ENCODE data around the gene TLE3.
"Not testable (repeated sequence)": the region's sequence is repeated elsewhere in the genome, so short reads cannot be mapped to it uniquely, and the experiment has no call there.

The TLE3 gene

DNA sequence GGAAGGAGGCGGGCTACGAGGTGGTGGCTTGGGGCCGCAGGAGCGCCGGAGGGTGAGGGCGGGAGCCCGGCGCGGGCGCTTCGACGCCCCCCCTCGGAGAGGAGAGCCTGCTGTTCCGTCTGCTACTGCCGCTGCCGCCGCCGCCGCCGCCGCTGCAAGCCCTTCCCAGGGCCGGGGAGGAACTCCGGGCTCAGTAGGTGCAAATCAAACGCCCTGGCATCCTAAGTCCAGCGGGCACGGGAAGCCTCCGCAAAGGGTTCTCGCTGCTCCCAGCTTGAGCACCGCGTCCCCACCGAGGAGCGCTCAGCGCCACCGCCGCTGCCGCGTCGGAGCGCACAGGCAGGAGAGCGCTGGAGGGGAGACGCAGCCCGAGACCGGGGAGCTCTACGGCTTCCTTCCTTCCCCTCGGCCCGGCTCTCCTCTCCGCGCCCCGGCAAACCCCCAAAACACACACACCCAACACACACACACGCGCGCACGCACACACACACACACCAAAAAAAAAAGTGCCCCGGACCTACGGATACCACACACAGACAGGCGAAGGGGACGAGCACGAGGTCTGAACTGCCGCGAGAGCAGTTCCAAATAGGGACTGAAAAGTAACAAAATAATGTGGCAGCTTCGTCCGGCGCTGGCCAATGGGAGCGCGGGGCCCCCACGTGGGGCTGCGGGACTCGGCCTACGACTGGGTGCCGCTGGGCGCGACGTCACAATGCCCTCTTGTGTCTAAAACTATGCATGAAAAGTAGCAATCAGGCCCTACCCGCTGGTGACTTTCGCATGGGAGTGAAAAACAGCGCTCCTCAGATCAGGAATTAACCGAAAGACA lies at the start of gene TLE3:
Gene TLE3 (minus strand): TSS at position 597 of the 832 bp plus-strand sequence. CDS start 1,119 bp downstream, outside the sequence.
- DNase-seq: peak; percentile 98

DNA sequence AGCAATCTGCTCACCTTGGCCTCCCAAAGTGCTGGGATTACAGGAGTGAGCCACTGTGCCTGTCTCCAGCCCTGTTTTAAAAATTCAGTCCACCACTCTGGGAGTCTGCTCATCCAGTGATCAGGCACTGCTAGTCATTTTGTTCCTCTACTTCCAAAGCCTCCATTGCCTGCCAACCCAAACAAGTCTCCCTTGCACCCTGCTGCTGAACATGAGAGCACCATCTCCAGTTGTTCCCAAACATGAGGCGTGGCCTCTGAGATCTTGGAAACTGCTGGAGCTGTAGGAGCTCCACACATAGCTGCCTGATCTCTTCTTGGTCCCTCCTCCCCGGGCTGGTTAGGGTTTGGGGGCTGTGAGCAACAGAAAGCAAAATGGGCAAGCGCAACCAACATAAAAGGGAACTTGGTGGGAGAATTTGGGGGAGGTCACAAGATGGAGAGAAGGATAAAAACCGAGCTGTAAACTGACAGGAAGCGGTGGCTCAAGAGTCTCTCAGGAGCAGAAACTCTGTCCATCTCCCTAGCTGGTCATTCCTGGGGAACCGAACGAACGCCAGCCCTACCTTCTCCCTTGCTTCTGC lies 49.6 kb upstream of the TLE3 start:
- DNase-seq: no peak

DNA sequence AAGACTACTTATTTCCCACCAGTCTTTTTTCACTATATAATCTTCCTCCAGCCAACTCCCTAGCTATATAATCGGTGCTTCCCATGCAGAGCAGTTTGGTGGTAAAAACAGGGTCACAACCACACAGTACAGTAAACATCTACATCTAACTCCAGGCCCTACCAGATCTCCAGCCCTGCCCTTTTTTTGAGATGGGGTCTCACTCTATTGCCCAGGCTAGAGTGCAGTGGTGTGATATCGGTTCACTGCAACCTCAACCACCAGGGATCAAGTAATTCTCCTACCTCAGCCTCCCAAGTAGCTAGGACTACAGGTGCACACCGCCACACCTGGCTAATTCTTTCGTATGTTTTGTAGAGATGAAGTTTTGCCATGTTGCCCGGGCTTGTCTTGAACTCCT lies 49.1 kb upstream of the TLE3 start:
- no peak for DNase-seq

DNA sequence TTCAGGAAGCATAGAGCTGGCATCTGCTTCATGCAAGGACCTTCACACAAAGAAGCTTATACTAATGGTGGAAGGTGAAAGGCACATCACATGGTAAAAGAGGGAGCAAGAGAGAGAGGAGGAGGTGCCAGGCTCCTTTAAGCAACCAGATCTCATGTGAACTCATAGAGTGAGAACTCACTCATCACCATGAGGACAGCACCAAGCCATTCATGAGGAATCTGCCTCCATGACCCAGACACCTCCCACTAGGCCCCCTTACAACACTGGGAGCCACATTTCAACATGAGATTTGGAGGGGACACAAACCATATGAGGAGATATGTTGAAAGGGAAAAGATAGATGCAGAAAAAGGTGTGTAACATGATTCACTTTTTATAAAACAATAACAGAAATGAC lies 48.4 kb upstream of the TLE3 start:
- DNase-seq: no peak

DNA sequence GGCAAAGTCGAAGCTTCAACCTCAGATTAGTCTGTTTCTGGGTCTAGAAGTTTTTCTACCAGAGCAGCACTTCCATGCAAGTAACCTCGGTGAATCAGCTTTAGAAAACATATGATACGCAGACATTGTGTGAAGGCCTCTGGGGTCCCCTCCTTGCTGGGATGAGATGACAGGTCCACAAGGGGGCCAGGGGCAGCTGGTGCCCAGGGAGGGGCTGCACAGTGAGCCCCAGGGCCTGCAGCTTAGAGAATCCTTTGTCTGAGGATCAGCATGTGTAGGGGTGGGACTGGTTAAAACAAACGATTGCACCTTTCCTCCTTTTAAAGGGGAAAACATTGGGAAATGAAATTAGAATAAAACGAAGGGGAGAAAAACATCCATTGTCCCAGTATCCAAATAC lies 47.5 kb upstream of the TLE3 start:
- no peak for DNase-seq

DNA sequence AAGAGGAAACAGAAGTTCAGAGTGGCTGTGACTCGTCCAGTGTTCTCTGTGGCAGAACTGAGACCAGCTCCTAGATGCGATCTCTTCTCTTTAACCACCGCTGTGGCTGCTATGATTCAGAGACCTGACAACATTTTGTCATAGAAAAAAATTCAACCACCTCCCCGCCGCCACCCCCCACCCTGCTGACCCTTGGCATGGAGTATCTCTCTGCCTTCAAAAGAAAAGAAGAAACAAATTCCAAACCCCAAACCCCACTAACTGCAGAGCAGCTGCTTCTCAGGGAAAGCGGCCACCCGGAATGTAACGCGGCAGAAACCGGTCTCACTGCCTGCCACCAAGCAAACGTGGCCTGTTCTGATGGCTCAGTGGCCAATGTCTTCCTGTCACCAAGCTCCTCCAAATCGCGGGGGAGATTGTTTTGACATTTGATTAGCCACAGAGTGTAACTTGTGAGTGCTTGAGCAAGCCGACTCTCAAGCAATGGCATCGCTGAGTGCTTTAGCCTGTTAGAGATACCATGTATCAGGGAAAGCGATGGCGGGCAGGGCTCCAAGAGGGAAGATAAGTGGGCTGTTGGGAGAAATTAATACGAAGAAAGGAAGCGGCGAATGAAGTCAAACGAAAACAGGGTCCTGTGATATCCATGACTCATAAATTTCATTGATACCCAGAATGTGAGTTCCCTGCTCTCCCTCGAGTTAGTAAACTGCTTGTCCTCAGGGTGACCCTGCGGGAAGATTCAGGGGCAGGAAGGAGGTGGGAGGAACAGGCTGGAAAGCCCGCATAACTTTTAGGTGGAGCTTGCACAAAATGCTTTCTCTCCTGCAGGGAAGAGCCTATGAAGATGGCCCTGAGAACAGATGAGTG lies 44.8 kb upstream of the TLE3 start:
- DNase-seq: no peak

DNA sequence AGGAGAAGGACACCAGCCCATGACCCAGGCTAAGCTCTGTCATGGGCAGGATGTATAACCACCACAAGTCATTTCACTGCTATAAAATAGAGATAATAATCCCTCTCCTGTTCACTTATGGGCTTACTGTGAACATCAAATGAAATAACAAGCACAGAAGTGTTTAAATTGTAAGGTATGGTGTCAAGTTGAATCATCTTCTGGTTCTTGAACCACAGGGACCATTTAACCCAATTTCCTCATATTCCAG lies 44.3 kb upstream of the TLE3 start:
- no peak for DNase-seq

DNA sequence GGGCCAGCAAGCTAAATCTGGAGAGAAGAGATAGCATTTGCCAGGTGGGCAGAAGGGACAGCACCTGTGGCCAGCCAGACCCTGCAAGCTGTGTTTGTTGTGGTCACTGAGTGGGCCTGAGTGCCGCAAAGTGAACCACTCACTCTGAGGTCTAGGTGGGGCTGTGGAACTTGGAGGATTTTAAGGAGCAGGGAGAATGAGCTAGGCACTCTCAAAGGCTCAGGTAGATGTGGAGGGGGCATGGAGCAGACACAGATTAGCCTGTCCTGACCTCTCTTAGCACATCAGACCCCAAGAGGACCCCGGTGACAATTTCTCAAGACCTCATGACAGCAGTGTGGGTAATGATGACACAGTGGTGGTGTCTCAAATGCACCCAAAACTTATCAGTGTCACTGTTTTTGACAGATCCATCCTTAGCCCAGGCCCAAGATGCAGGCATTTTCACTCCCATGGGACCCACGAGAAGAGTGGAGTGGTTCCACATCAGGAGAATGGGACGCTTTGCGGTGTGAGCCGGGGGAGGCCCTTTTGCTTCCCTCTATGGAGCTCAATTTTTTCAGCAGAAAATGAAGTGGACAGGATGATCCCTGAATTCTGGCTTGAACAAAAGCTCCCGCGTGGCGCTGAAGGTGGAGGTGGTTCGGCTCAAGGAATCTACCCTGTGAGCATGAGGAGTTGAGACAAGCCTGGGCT lies 43.8 kb upstream of the TLE3 start:
- no peak for DNase-seq

DNA sequence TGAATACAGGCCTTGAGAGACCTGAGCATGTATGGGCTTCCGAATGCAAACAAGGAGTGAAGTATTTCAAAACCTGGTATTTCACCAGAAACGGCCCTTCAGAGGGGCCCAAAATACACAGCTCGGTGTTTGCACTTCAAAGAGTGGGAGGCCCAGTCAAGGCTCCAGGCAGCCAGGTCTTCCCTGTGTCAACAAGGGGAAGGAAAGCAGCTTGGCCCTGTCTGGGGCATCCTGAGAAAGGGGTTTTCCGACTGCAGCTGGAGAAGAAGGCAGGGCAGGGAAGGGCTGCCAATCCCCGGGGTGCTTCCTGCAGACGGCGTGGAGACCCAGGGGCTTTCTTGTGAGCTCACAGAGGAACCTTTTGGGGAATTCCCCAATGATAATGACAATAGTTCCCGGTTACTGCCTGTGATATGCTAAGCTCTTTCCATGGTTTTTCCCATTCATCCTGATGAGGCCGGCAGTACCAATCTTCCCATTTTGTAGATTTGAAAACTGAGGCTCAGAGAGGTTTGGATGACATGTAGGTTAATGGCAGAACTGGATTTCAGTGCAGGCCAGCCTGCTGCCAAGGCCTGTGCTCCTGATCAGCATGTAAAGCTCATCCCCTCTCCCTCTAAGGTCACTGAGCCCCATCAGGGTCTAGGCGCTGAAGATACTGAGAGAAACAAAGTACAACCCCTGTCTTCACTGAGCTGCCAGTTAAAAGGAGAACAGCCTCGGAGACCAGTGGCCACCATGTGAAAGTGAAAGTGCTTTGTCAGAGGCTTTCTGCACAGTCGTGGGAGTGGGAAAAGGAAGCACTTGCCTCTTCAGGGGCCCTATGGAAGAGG lies 43.0 kb upstream of the TLE3 start:
- peak; percentile 57 for DNase-seq

DNA sequence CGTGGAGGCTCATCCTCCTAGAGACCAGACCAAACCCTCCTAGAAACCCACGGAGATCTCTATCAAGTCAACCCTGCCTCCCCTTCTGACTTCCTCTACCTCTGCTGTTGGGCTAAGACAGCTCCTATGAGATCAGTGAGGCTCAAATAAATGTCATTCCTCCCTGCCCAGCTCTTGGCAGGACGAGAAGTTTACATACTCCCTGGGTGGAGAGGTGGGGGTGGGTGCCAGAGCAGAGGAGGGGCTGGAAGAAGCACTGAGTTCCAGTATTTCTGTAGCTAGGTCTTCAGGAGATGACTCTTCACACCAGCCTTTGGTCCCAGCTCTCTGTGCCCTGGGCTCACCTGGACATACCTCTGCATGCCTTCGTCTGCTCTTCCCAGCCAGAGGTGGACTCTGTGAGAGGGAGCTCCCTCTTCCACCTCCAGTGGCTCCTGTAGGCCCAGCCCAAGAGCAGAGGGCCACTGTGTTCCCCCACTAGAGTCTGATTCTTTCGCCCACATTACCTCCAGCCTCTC lies 42.4 kb upstream of the TLE3 start:
- no peak for DNase-seq

DNA sequence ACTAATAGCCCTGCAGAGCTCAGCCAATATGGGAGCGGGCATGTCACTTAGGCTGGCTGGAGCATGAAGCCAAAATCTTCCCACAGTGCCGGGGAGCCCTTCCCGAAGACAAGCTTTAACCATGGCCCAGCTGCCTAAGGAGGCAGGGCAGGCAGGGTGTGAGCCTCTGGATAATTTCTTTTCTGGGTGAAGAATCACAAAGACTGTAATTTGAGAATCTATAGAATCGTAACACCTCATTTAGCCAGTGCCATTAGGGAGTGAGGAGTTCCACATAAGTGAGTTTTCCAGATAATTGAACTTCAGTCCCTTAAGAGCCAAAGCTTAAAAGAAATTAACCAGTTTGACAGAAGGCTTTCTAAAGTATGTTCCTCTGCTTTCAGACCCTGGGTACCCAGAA lies 40.2 kb upstream of the TLE3 start:
- no peak for DNase-seq

DNA sequence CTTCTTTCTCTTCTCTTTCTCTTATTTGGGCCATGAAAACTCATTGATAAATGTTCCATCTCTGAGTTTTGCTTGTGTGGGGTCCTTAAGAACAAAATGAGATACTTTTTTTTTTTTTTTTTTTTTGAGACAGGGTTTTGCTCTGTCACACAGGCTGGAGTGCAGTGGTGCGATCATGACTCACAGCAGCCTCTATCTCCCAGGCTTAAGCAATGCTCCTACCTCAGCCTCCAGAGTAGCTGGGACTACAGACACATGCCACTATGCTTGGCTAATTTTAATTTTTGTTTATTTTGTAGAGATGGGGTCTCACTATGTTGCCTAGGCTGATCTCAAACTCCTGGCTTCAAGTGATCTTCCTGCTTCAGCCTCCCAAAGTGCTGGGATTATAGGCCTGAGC lies 39.3 kb upstream of the TLE3 start:
- DNase-seq: not testable (repeated sequence)

DNA sequence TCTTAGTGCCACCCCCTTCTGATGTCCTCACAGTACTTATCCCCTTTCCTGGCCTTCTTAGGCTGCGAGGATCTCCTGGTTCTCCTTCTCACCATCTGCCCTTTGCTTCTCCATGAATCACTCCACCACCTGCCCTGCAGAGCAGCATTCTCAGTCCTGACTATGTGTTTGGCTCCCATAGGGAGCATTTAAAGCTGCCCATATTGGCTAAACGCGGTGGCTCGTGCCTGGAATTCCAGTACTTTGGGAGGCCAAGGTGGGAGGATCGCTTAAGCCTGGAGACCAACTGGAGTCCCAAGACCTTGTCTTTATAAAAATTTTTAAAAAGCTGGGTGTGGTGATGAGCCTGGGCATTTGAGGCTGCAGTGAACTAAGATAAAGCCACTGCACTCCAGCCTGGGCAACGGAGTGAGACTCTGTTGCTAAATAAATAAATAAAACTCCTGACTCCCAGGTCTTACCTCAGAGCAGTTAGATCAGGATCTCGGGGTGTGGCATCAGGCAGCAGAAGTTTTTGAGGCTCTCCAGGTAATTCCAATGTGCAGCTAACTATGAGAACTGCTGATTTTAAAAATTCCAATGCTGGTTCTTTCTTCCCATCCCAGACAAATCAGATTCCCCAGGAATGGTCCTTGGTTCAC lies 36.2 kb upstream of the TLE3 start:
- DNase-seq: no peak

DNA sequence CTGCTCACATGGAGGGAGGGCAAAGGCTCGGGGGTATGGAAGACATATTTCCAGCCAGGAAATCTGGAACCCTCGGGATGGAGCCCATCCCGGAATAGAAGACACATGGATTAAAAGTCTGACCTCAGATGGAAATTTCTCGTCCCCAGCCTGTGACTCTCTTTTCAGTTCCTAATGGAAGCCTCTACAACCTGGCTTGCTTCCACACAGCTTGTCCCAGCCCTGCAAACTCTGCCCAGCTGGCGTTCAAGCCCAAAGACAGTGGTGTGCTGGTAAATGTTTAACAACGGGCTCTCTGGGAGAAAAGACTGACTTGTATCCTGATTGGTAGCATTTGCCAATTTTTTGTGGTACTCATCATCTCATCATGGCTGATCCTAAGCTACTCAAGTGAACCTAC lies 35.6 kb upstream of the TLE3 start:
- no peak for DNase-seq

DNA sequence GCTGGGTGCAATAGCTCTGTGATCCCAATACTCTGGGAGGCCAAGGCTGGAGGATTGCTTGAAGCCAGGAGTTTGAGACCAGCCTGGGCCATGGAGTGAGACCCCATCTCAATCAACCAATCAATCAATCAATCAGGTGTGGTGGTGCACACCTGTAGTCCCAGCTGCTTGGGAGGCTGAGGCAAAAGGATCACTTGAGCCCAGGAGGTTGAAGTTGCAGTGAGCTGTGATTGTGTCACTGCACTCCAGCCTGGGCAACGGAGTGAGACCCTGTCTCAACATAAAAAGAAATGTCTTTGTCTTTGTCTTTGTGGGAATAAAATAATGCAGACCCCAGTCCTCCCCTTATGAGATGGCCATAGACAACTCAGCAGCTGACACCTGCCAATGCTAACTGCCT lies 34.9 kb upstream of the TLE3 start:
- DNase-seq: no peak

DNA sequence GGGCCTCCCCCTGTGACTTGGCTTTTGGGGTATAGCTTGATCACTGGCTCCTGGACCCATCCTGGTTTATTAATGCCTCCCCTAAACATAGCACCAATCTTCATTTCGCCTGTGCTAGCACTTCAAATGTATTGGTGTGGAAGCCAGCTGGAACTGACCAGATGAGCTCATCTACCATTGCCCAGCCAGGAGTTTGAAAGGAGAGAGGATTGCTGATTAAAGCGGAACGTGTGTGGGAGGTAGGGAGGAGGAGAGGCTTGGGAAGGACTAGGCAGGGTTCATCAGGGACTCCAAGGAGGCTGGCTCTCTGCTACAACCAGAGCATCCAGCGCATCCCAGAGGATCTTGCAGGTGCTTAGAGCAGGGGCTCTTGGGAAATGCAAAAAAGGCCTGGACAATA lies 34.4 kb upstream of the TLE3 start:
- no peak for DNase-seq

DNA sequence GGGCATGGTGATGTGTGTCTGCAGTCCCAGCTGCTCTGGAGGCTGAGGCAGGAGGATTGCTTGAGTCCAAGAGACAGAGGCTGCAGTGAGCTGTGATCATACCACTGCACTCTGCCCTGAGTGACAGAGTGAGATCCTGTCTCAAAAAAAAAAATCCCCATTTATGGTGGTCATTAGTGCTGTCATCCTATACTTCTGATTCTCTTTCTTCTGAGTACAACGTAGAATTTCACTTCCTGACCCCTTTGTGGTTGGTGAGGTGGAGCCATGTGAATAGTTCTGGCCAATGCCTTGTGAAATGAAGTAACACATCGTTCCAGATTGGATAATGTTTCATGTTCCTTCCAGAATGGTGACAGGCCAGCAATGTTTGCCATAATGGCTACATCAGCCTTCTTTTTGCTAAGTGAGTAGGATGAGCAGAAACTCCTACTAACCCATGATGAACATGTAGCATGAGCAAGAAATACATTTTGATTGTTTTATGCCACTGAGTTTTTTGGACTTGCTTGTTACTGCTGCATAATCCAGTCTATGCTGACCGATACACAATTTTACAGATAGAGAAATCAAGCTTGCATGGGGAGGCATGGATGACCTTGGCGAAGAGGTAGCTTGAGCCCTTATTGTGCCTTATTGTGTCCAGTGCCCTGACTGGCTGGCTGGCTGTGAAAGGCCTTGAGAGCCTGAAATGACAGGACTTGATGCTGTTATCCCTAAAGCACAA lies 30.9 kb upstream of the TLE3 start:
- DNase-seq: no peak

DNA sequence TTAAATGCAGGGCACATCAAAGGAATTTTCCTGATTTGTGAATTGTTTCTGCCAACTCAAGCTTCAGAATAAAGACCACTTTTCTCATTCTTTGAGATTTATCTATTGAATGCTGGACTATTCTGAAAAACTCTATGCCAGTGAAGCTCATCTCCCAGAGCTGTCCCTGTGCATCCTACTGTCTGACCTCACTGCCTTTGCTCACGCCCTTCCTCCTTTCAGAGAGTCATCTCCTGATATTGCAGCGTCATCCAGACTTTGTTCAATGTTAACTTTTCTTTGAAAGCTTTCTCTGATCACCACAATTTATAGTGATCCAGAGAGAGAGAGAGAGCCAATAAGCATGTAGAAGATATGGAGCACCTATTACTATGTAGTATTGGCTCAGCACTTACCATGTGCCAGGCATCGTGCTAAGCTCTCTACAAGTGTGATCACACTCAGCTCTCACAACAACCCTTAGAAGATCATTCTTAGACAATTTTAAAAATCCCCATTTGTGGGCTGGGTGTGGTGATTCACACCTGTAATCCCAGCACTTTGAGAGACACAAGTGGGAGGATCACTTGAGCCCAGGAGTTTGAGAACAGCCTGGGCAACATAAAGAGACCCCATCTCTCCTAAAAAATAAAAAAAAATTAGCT lies 30.2 kb upstream of the TLE3 start:
- DNase-seq: no peak

DNA sequence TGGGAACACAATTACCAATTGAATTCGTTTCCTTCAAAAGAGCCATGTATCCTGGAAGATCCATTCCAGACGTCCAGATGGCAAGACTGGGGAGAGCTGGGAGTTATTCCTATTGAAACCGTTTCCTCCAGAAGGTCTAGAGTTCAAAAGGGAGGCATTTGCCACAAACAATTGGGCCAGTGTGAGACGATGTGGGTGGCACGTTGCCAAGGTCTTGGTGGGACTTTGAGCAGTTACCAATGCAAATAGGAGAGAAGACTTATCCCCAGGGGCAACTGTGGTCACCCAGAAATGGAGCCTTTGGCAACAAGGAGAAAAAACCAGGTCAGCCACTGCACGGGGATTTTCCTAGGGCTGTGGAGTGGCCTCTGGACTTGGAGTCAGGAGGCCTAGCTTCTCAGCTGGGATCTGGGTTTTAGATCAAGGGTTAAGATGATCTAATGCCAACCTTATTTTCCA lies 29.6 kb upstream of the TLE3 start:
- no peak for DNase-seq

DNA sequence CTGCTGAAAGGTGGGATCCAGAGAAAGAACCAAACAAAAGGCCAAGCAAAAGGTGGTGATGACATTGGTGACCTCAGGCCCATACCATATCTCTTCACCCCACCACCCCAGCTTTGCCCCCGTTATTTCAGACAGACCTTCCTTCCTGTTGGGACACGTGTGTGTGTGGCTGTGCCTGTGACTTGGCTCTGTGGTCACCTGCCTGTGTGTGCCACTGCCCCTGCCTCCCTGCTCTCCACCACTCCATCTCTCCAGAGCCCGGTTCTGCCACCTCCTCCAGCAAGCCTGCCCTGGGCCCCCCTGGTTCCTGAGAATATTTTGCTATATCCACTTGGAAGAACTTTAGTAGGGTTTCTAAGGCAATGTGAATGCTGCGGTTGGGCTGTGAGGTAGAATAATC lies 28.6 kb upstream of the TLE3 start:
- no peak for DNase-seq

Data from CD4-positive, alpha-beta T cell treated with Interleukin-12 subunit alpha and Interleukin-12 subunit beta, for 1 hour (primary cell).